K562 (cell line): ENCODE data around the gene ENDOG. TPM values are rescaled to one million over a fixed set of nuclear protein-coding genes. Genes with fewer than 3 reads are reported as not detected.
A peak's percentile ranks its signal among the peaks of the same experiment; 100 is the strongest.

Experiments used
- ATAC-seq: fragments of 200-7000 bp; cut with Tn5 transposase; 3 replicates; pipeline ENCODE4 v1.9.1; 2020; ENCODE audit warnings: moderate library complexity
- BruUV-seq: library from RNA; stranded (reverse); fragments of 400-500 nt; replicated peaks from 2 replicates; lab custom pipeline; 2021; lab: Mats Ljungman, UMichigan
- CTCF ChIA-PET: fragments of 300-600 bp; formaldehyde crosslinking; extraction: SDS; loops from one replicate; lab custom pipeline; 2021; ENCODE audit warnings: low intra/inter-chr PET ratio; lab: Yijun Ruan, JAX
- POLR2A ChIA-PET: fragments of 300-600, 350-650 bp; sonication (Branson Sonifier 250); formaldehyde crosslinking; extraction: SDS; loops from one replicate; lab custom pipeline; 2021; ENCODE audit warnings: antibody characterized with exemption, inconsistent platforms; lab: Yijun Ruan, JAX
- DNase-seq, 4 experiments: peaks; one replicate each; pipeline versions ENCODE4 v3.0.0 to v3.0.0-alpha.2; 2011 to 2018; ENCODE audit warnings: low spot score in 3 of 4, mixed read lengths in 3 of 4; ENCODE audit errors: extremely low read depth in 1 of 4
- FAIRE-seq: peaks from 2 replicates; lab custom pipeline; 2011; peaks lifted over from hg19 to GRCh38; lab: Jason Lieb, UNC
- H2AFZ ChIP-seq: 2 replicates; pipeline ENCODE4 v1.6.0; 2011; ENCODE audit warnings: low read depth, low read length, control low read depth, inconsistent platforms
- H3K27ac ChIP-seq: fragments of 200-600 bp; 3 replicates; pipeline ENCODE4 v1.8.0; 2011; ENCODE audit warnings: low read depth, mild to moderate bottlenecking, control low read depth, inconsistent platforms, low read length, moderate library complexity, mixed read lengths; ENCODE audit errors: extremely low read depth
- H3K27me3 ChIP-seq, 2 experiments: fragments of 300-600 bp in 1 of 2; 2 replicates in 1 of 2; 3 replicates in 1 of 2; pipeline versions ENCODE4 v1.6.0 to v1.8.0; 2011; ENCODE audit warnings: inconsistent platforms in 2 of 2, low read length in 2 of 2, mild to moderate bottlenecking in 1 of 2, mixed read lengths in 1 of 2, moderate library complexity in 1 of 2; ENCODE audit not compliant: control insufficient read depth in 2 of 2, insufficient read depth in 2 of 2
- H3K36me3 ChIP-seq: fragments of 300-600 bp; 3 replicates; pipeline ENCODE4 v1.8.0; 2011; ENCODE audit warnings: mild to moderate bottlenecking, low read length, inconsistent platforms; ENCODE audit not compliant: control insufficient read depth, insufficient read depth
- H3K4me1 ChIP-seq, 2 experiments: fragments of 200-600 bp in 1 of 2; replicated peaks in 1 of 2; 2 replicates in 1 of 2; 3 replicates in 1 of 2; pipeline versions ENCODE4 v1.5.1 to v1.8.0; 2011; ENCODE audit warnings: inconsistent platforms in 2 of 2, low read length in 2 of 2, mild to moderate bottlenecking in 1 of 2, mixed read lengths in 1 of 2, moderate library complexity in 1 of 2; ENCODE audit not compliant: control insufficient read depth in 2 of 2, insufficient read depth in 2 of 2
- H3K4me2 ChIP-seq: 2 replicates; pipeline ENCODE4 v1.6.1; 2011; ENCODE audit warnings: low read length, control low read depth, inconsistent platforms, mixed read lengths; ENCODE audit not compliant: insufficient read depth
- H3K4me3 ChIP-seq: fragments of 200-600 bp; sonication (generic), shearing (Covaris generic); 2 replicates; pipeline ENCODE4 v1.5.1; 2016; ENCODE audit warnings: control low read depth, inconsistent platforms
- H3K79me2 ChIP-seq: fragments of 200-600 bp; 3 replicates; pipeline ENCODE4 v1.8.0; 2011; ENCODE audit warnings: low read length, inconsistent platforms; ENCODE audit not compliant: control insufficient read depth, insufficient read depth
- H3K9ac ChIP-seq, 2 experiments: 2 replicates each; pipeline versions ENCODE4 v1.6.0 to v1.6.1; 2011; ENCODE audit warnings: low read depth in 2 of 2, low read length in 2 of 2, control low read depth in 1 of 2, inconsistent platforms in 1 of 2, mild to moderate bottlenecking in 1 of 2, mixed read lengths in 1 of 2; ENCODE audit not compliant: insufficient read depth in 1 of 2
- H3K9me1 ChIP-seq: one replicate; pipeline ENCODE4 v1.6.0; 2011; ENCODE audit warnings: inconsistent platforms, mild to moderate bottlenecking, low read length, moderate library complexity; ENCODE audit not compliant: control insufficient read depth, insufficient read depth
- H3K9me3 ChIP-seq: replicated peaks from 2 replicates; pipeline ENCODE4 v1.5.1; 2011; ENCODE audit warnings: low read depth, low read length, inconsistent platforms; ENCODE audit not compliant: control insufficient read depth, insufficient read depth
- H4K20me1 ChIP-seq: replicated peaks from 2 replicates; pipeline ENCODE4 v1.6.1; 2011; ENCODE audit warnings: low read length, inconsistent platforms, mixed read lengths; ENCODE audit not compliant: control insufficient read depth, insufficient read depth
- ARHGAP35 ChIP-seq: fragments of 450-650 bp; IDR thresholded peaks from 2 replicates; pipeline ENCODE4 v1.6.1; 2018; ENCODE audit not compliant: partially characterized antibody
- BRF1 ChIP-seq: IDR thresholded peaks from 3 replicates; pipeline ENCODE4 v1.6.1; 2011; ENCODE audit warnings: borderline replicate concordance, mild to moderate bottlenecking; ENCODE audit not compliant: insufficient read length; ENCODE audit errors: extremely low read depth
- ETV1 ChIP-seq: fragments of 450-650 bp; conservative IDR thresholded peaks from 2 replicates; pipeline ENCODE4 v1.6.1; 2016; ENCODE audit warnings: missing genetic modification characterization, control low read depth, low read depth, missing compliant biosample characterization
- IRF2 ChIP-seq: sonication (generic); formaldehyde crosslinking; IDR thresholded peaks from 2 replicates; pipeline ENCODE4 v1.8.1; 2022; ENCODE audit warnings: mild to moderate bottlenecking, missing genetic modification reagents
- KDM1A ChIP-seq, 2 experiments: fragments of 450-650 bp; IDR thresholded peaks; 2 replicates each; pipeline ENCODE4 v1.6.1; 2016; ENCODE audit warnings: mild to moderate bottlenecking in 2 of 2
- RB1 ChIP-seq: fragments of 450-650 bp; IDR thresholded peaks from 2 replicates; pipeline ENCODE4 v1.6.1; 2017; ENCODE audit warnings: low read depth, mild to moderate bottlenecking
- SMARCC2 ChIP-seq: fragments of 450-650 bp; IDR thresholded peaks from 2 replicates; pipeline ENCODE4 v1.6.1; 2017; ENCODE audit warnings: antibody characterized with exemption, moderate library complexity, mild to moderate bottlenecking, low read depth
- SNRNP70 ChIP-seq: fragments of 200-400 bp; formaldehyde crosslinking; optimal IDR thresholded peaks from 2 replicates; pipeline ENCODE3; 2017; ENCODE audit warnings: low read depth, low read length
- TBP ChIP-seq: optimal IDR thresholded peaks from 2 replicates; pipeline ENCODE3; 2011; ENCODE audit warnings: low read depth, low read length, improper control_type of control experiment
- TCF7 ChIP-seq: sonication (generic); IDR thresholded peaks from 2 replicates; pipeline ENCODE4 v1.6.1; 2016; ENCODE audit warnings: antibody characterized with exemption, borderline replicate concordance
- XRCC4 ChIP-seq: IDR thresholded peaks from one replicate; pipeline ENCODE4 v1.6.1; 2011; ENCODE audit not compliant: insufficient read depth, insufficient read length; ENCODE audit errors: extremely low read depth
- XRCC5 ChIP-seq: fragments of 200-400 bp; formaldehyde crosslinking; IDR thresholded peaks from 2 replicates; pipeline ENCODE4 v1.6.1; 2017; ENCODE audit warnings: low read depth, mild to moderate bottlenecking, low read length
- ZNF12 ChIP-seq: sonication (generic); formaldehyde crosslinking; IDR thresholded peaks from 2 replicates; pipeline ENCODE4 v1.4.0; 2020; ENCODE audit warnings: mild to moderate bottlenecking, missing genetic modification reagents
- ZNF263 ChIP-seq: sonication (generic); formaldehyde crosslinking; IDR thresholded peaks from 2 replicates; pipeline ENCODE4 v1.8.0; 2022; ENCODE audit warnings: mild to moderate bottlenecking, missing genetic modification reagents, borderline replicate concordance
- ZNF3 ChIP-seq: fragments of 250-450 bp; sonication (Bioruptor Pico); IDR thresholded peaks from 2 replicates; pipeline ENCODE4 v1.5.0; 2021; ENCODE audit warnings: mild to moderate bottlenecking, moderate library complexity
- ZNF780A ChIP-seq: fragments of 250-450 bp; sonication (Bioruptor Pico); IDR thresholded peaks from 2 replicates; pipeline ENCODE4 v1.5.0; 2021; ENCODE audit warnings: mild to moderate bottlenecking
- WGBS: fragments of 100-300 bp; shearing (Covaris generic); methylation state at CpG from one replicate; pipeline ENCODE4 v1.1.6; 2016; ENCODE audit warnings: low coverage, mixed read lengths; ENCODE audit not compliant: insufficient coverage; ENCODE audit errors: missing lambda C conversion rate; 5-methylcytosine and 5-hydroxymethylcytosine counted together
- in situ Hi-C: fragments of 300-500 bp; cut with MboI; formaldehyde crosslinking; loops from 4 replicates; pipeline ENCODE4 v1.15.0; 2018; ENCODE audit warnings: inconsistent platforms, mixed read lengths
- intact Hi-C: fragments of 100-400 bp; cut with micrococcal nuclease; formaldehyde crosslinking; loops from 2 replicates; pipeline ENCODE4 v1.14.2; 2022
- polyA plus RNA-seq, 8 experiments: library from polyadenylated mRNA; depleted of rRNA in 4 of 8; stranded (reverse) in 5 of 8; unstranded in 3 of 8; fragments of >200 nt; fragmentation: Nextera tagmentation in 2 of 8; fragmentation: Illumina TruSeq in 1 of 8; extraction: Ambion mirVana in 2 of 8; extraction: Trizol in 1 of 8; gene quantifications; 2 replicates each; pipeline versions ENCODE4 v1.2.1 to v1.2.3, GENCODE V29; 2011 to 2014; ENCODE audit warnings: inconsistent platforms in 1 of 8, missing spikeins in 1 of 8
- total RNA-seq, 7 experiments: library from RNA; depleted of rRNA in 6 of 7; stranded (reverse); fragments of >200 nt in 6 of 7; fragmentation: Illumina TruSeq in 2 of 7; extraction: Trizol in 2 of 7; gene quantifications; 2 replicates each; pipeline versions ENCODE4 v1.2.1 to v1.2.3, GENCODE V29; 2011 to 2021; ENCODE audit warnings: low replicate concordance in 1 of 7
- TF ChIP-seq, protein P1 (sequence below): sonication (generic); formaldehyde crosslinking; IDR thresholded peaks from 2 replicates; pipeline ENCODE4 v1.8.0; 2022; ENCODE audit warnings: mild to moderate bottlenecking, missing genetic modification reagents
- TF ChIP-seq, protein P2 (sequence below): fragments of 450-650 bp; IDR thresholded peaks from 2 replicates; pipeline ENCODE4 v1.6.1; 2016; ENCODE audit warnings: low read depth, mild to moderate bottlenecking, moderate library complexity

ENDOG gene
- total and polyA plus RNA-seq, 9 of the 15 experiments (the other 6 are each of a cell fraction or from before 2014, with no cell fraction given): 1.2 to 91.0 (median 25.5) TPM

DNA sequence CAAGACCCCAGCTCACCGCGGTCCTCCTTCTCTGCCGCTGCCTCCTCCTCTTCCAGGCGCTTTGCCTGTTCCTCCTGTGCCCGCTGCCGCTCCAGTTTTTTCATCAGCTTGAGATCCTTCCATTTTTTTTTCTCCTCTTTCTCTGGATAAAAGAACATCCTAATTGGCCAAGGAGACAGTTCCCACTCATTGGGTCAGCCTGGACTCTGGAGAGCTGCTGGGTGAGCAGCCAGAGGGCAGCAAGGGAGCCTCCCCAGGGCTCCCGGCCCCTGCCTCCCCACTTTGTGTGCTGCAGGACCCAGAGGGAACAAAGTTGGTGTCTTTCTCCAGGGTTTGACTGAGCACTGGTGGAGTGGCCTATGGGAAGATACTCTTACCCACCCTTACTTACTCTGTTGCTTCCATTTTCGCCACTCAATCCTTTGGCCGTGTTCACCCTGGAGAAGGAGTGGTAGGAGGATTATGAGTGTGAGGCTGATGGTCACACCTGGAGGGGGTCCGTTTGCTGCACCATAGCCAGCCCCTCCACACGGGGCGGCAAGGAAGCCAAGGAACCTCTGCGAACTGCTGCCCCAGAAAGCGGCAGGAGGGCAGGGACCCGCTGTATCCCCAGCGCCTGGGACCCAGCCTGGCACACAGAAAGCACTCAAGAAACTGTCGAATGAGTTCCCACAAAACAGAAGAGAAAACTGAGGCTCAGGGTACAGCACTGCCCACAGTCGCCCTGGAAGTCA, 10.6 kb downstream of the ENDOG start:
- Histone ChIP-seq H3K9ac (peak overlapping the region; percentile 82 to 97), H4K20me1 (no peaks in the 10 kb centered on the region), H3K4me3 (peak overlapping the region; percentile 80), H3K4me1 (peaks cover 5 to 36% of the 10 kb centered on the region in 2 experiments; a peak in 4 of 5 replicates), H3K9me1 (no peaks in the 10 kb centered on the region), H3K27ac (peak overlapping the region; percentile 73), H3K36me3 (peaks cover 59% of the 10 kb centered on the region; the same call in 2 of the 3 replicates), H3K27me3 (no peaks in the 10 kb centered on the region), H3K79me2 (peaks cover 17% of the 10 kb centered on the region), H2AFZ (peak overlapping the region; percentile 82), H3K9me3 (no peaks in the 10 kb centered on the region), H3K4me2 (peak overlapping the region; percentile 92)
- peak; percentile 14 for ATAC-seq
- in situ Hi-C loops (no loop called here), intact Hi-C loops (loop anchor here (1.0 kb wide), 1 partner anchor 16 kb away; no protein-coding TSS in a partner anchor)
- POLR2A ChIA-PET: interaction anchor here (0.6 to 2.6 kb wide), 7 partner anchors 8 to 274 kb away, joined by 3 to 48 read pairs (median 3); partner anchors contain the start of gene ENDOG
- no peak for FAIRE-seq
- 24% methylated on average over 18 of the region's 18 CpGs for WGBS
- CTCF ChIA-PET: no interaction called here
- TSS peak; percentile 54 for BruUV-seq
- DNase-seq: peak in 1 of 4 experiments; percentile 30
- TF ChIP-seq, protein P1, sequence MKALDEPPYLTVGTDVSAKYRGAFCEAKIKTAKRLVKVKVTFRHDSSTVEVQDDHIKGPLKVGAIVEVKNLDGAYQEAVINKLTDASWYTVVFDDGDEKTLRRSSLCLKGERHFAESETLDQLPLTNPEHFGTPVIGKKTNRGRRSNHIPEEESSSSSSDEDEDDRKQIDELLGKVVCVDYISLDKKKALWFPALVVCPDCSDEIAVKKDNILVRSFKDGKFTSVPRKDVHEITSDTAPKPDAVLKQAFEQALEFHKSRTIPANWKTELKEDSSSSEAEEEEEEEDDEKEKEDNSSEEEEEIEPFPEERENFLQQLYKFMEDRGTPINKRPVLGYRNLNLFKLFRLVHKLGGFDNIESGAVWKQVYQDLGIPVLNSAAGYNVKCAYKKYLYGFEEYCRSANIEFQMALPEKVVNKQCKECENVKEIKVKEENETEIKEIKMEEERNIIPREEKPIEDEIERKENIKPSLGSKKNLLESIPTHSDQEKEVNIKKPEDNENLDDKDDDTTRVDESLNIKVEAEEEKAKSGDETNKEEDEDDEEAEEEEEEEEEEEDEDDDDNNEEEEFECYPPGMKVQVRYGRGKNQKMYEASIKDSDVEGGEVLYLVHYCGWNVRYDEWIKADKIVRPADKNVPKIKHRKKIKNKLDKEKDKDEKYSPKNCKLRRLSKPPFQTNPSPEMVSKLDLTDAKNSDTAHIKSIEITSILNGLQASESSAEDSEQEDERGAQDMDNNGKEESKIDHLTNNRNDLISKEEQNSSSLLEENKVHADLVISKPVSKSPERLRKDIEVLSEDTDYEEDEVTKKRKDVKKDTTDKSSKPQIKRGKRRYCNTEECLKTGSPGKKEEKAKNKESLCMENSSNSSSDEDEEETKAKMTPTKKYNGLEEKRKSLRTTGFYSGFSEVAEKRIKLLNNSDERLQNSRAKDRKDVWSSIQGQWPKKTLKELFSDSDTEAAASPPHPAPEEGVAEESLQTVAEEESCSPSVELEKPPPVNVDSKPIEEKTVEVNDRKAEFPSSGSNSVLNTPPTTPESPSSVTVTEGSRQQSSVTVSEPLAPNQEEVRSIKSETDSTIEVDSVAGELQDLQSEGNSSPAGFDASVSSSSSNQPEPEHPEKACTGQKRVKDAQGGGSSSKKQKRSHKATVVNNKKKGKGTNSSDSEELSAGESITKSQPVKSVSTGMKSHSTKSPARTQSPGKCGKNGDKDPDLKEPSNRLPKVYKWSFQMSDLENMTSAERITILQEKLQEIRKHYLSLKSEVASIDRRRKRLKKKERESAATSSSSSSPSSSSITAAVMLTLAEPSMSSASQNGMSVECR (CRISPR knock-in tag): peak; percentile 7; the same call in 1 of the 2 replicates
- TF ChIP-seq XRCC5 (no peak), BRF1 (no peak), ARHGAP35 (no peak), RB1 (no peak), ZNF780A (CRISPR knock-in tag) (no peak), XRCC4 (no peak), ZNF3 (CRISPR knock-in tag) (peak; percentile 68; the same call in 1 of the 2 replicates), SMARCC2 (no peak), KDM1A (IDR thresholded peaks at IDR 0.05) (peak in 1 of 2 experiments; percentile 19; a peak in 1 of 4 replicates), ZNF12 (CRISPR knock-in tag) (no peak), ETV1 (tag) (no peak), SNRNP70 (peak; percentile 58), TCF7 (no peak), TBP (peak; percentile 21), IRF2 (CRISPR knock-in tag) (no peak), ZNF263 (CRISPR knock-in tag) (0 out of 2 replicates have a peak, but pooled peaks have one; percentile 15)
- TF ChIP-seq, protein P2, sequence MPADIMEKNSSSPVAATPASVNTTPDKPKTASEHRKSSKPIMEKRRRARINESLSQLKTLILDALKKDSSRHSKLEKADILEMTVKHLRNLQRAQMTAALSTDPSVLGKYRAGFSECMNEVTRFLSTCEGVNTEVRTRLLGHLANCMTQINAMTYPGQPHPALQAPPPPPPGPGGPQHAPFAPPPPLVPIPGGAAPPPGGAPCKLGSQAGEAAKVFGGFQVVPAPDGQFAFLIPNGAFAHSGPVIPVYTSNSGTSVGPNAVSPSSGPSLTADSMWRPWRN: no peak
